ENCODE data around the gene DICER1.

GRCh38 chr14:95070748-95071435 is 86.4 kb downstream of the DICER1 start:
- no peak for TF ChIP-seq CTCF (IDR thresholded peaks at IDR 0.05; ENCODE audit: insufficient read depth, low read length)
- TF ChIP-seq POLR2AphosphoS5 (IDR thresholded peaks at IDR 0.05; ENCODE audit: low read depth), result no peak
- no peak for TF ChIP-seq REST (IDR thresholded peaks at IDR 0.05; ENCODE audit: insufficient replicate concordance, low read depth)
- no peak for TF ChIP-seq GABPA (IDR thresholded peaks at IDR 0.05; ENCODE audit: low read depth)
- no peak for TF ChIP-seq SPI1 (IDR thresholded peaks at IDR 0.05; ENCODE audit: borderline replicate concordance, low read depth)
